Left colon (tissue), 2 donors: ENCODE results near the gene POLN. TPM values are rescaled to one million over a fixed set of nuclear protein-coding genes. Genes with fewer than 3 reads are reported as not detected.

ENCODE experiments used
- ATAC-seq: fragments of 200-7000 bp; cut with Tn5 transposase; one replicate; pipeline ENCODE4 v1.9.1; 2020; ENCODE audit warnings: mild to moderate bottlenecking, moderate library complexity
- DNase-seq, 2 donors: peaks; one replicate each; pipeline ENCODE4 v3.0.0-alpha.2; 2020
- intact Hi-C, 2 donors: fragments of 100-400 bp; cut with DNase I in 1 of 2; cut with micrococcal nuclease in 1 of 2; formaldehyde crosslinking; loops; one replicate each; pipeline versions ENCODE4 v1.11.2 to v1.14.0; 2022; cut with DNase I, micrococcal nuclease
- total RNA-seq, 2 donors: library from RNA; stranded (reverse); fragmentation: NEBNext Ultra II Directional; extraction: Animal tissue kit (Norgen Biotek cat#: 25700); gene quantifications; one replicate each; pipeline ENCODE4 v1.2.1, GENCODE V29; 2021
- donor health status: DM: no; HTN: no; CAD: no.
- donor health status: DM: yes; HTN: yes; CAD: no.

The POLN gene
- total RNA-seq, 2 donors from 2014 or later: 1.3 to 3.1 TPM

DNA sequence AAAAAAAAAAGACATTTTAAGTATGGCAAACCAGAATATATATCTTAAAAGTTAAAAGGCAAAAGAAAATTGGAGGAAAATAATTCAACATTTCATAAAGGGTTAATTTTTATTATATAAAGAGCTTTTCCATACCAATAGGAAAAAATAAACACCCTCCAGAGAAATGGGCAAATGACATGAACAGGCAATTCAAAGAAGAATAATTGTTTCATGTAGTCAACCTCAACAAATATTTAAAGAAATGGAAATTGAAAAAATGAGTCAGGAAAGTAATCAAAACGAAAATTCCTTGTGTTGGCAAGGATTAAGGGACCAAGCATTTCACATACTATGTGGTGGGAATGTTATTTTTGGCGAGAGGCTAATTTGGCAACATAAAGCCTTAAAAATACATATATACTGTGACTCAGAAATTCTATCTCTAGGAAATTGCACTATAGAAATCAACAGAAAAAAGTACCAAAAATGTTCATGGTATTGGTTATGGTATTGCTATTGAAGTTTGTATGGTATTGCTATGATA, 87.6 kb downstream of the POLN start:
- ATAC-seq (no peak), DNase-seq (no peak)
- intact Hi-C loops: no loop called here

DNA sequence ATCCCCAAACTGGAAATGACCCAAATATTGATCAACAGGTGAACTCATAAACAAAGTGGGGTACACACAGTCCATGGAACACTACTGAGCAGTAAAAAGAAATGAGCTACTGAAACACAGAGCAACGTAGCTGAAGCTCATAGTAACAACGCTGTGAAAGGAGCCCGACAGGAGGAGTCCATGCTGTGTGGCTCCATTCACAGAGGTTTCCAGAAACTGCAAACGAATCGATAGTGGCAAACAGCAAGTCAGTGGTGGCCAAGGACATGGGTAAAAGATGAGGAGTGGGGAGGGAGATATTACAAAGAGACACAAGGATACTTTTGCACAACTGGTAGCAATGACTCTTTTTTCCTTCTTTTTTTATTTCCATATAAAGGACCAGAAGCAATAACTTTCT, 90.4 kb downstream of the POLN start:
- intact Hi-C loops: no loop called here
- no peak for ATAC-seq

DNA sequence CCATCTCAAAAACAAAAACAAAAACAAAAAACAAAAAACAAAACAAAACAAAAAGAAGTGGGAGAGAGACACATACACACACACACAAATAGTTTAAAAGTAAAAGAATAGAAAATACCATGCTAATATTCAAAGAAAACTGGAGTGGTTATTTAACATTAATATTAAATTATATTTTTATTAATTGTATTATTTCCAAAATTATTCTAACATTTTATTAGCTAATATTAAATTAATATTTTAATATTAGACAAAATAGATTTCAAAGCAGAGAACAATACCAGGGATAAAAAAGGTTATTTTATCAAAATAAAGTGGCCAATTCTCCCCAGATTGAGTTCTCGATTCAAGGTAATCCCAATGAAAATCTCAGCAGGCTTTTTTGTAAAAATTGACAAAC, 91.8 kb downstream of the POLN start:
- DNase-seq (no peak), ATAC-seq (no peak)
- intact Hi-C loops: no loop called here

More for the DNA sequence above, 90.4 kb downstream of the POLN start:
- DNase-seq: no peak

DNA sequence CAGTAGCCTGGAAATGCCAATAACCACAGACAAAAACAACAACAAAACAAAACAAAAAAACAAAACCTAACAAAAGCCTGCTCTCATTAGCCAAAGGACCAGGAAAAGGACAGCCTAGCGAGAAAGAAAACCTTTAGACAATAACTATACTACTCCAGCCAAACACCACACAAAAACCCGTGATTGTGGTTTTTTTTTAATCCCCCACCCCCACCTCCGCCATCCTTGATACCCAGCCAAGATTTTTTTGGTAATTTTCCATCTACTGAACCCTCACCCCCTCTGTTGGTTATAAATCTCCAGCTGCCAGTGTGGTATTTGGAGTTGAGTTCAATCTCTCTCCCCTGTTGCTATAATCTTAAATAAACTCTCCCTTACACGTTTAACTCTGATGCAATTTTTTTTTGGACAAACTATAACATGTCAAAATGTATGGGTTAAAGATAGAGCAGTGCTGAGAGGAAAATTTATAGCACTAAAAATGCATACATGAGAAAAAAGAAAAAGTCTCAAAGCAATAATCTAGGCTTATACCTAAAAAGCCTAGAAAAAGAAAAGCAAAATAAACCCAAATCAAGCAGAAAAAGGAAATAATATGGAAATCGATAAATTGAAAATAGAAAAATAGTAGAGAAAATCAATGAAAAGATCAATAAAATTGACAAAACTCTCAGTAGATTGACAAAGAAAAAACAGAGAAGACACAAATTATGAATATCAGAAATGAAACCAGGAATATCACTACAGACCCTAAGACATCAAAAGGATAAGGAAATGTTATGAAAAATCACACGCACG, 99.1 kb downstream of the POLN start:
- intact Hi-C loops: no loop called here
- ATAC-seq (no peak), DNase-seq (no peak)

DNA sequence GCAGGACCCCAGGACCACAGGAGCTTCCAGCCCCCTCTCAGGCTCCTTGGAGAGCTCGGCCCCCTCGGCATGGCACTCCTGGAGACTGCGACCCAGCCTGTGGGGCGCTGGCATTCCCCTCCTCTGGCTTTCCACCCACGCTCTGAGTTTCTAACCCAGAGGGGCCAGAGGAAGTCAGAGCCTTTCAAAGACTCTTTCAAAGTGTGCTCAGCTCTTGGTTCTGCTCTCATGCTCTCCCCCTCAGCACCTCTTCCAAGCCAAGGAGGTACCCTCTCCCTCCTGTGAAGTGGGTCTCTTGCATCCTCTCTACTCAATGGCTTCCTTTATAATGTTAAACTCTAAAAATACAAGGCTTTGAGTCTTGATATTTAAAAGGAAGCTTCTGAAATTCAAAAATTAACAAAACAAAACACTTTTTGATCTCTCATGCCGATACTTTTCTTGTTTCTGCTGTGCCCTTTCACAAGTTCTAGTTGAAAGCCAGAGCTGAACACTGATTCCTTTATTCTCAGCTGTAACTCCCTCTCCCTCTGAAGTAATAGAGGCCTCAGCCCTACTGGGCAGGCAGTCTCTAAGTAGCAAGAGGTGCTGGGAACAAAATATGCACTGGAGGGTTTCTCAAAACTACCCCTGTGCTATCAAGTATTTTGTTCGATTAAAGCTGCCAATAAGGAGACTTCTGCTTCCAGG, 100.0 kb downstream of the POLN start:
- intact Hi-C loops: no loop called here
- DNase-seq: no peak
- ATAC-seq: no peak

DNA sequence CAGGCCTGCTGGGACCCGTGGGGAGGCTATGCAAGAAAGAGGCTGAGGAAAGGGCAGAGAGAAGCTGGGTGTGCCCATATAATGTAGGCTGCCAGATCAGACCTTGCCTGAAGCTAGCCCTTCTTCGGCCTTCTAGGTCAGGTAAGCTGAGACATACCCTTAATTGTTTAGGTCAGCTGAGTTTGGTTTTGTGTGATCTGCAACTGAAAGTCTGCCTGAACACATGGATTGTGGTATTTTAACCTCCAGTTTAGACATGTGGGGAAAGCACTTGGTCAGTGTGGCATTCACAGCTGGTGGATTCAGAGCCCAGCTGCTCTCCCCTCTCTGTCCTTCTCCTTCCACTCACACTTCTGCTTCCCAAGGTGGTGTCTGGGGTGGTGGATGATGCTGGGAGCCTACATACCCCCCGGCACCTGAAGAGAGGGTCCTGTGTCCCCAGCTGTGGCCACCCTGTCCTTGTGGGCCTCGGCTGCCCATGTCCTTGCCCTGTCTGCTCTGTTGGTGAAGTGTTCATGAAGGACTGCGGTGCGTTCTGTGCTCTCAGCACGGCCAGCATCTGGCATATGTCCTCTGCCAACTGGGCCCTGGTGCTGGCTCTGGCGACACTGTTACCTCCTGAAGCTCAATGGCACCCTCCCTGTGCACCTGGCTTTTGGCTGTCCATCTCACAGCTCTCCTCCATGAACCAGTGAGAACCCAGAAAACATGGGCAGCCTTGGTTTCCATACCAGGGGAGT, 100.7 kb downstream of the POLN start:
- ATAC-seq (no peak), DNase-seq (no peak)
- intact Hi-C loops: no loop called here

DNA sequence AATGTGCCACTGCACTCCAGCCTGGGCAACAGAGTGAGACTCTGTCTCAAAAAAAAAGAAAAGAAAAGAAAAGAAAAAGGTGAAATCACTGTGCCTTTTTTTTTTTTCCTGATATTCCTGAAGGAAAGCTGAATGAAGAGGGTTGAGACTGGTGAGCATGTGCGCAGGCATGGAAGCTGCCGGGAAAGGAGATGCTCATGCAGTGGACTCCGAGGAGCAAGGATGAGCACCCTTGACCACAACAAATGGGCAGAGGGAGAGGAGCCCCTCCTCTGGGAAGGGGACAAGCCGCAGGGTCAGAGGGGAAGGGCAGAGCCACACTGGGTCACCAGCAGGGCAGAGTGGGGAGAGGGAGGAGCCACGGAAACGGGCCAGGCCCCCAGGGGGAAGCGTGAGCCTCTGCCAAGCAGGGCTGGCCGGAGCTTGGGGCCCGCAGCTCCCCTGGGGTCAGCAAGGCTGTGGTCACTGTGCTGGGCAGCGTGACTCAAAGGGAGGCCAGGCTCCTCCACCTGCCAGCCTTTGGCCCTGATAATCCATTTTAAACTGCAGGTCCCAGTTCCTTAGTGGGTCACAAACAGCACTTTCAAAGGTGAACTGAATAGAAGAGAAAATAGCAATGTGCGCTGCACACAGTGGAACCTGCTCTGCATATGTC, 102.9 kb downstream of the POLN start:
- DNase-seq (no peak), ATAC-seq (no peak)
- intact Hi-C loops: no loop called here

DNA sequence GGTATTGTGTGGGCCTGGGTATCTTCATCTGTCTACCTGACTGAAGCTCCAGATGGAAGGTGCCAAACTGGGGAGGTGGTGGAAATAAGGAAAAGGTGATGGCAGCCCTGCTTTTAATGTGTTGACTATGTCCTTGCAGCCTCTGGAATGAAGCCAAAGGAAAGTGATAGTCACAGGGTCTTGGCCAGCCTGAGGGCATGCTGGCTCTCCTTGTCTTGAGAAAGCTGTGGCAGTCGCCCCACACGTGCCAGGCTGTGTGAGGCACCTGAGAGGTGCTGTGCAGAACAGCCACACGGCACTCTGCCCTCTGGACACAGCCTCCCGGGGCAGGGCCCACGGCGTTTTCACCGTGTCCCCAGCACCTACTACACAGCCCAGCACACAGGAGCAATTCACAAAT, 105.2 kb downstream of the POLN start:
- intact Hi-C loops: no loop called here
- ATAC-seq: peak; percentile 33
- no peak for DNase-seq

DNA sequence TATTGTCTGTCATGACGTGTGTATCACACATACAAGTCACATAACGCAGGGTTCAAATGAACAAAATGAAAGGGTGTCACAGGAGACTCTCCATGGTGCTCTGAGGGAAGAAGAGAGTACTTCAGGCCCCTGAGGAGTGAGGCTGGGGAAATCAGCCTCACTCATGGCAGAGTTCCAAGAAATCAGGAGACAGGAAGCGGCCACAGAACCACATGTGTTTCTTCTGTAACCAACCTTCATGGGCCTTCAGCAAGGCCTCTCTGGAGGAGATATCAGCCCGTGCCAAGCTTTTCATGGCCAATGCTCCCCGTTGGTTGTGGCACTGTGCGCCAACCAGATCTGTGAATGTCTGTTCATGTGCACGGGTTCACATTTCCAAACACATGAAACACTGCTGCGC, 106.8 kb downstream of the POLN start:
- intact Hi-C loops: no loop called here
- ATAC-seq (no peak), DNase-seq (no peak)

DNA sequence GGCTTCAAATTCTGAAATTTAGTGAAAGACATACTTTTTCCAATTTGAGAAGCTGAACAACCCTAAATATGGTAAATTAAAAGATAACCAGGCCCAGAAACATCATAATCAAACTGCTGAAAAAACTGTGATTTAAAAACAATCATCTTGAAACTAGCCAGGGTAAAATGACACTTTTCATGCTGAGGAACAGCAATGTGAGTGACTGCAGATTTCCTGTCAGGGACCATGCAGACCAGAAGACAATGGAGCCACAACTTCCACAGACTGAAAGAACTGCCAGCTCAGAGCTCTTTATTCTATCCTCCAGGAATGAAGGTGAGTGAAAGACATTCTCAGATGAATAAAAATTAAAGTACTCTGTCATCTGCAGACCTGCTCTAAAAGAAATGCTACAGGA, 109.5 kb downstream of the POLN start:
- no peak for ATAC-seq
- no peak for DNase-seq
- intact Hi-C loops: no loop called here

DNA sequence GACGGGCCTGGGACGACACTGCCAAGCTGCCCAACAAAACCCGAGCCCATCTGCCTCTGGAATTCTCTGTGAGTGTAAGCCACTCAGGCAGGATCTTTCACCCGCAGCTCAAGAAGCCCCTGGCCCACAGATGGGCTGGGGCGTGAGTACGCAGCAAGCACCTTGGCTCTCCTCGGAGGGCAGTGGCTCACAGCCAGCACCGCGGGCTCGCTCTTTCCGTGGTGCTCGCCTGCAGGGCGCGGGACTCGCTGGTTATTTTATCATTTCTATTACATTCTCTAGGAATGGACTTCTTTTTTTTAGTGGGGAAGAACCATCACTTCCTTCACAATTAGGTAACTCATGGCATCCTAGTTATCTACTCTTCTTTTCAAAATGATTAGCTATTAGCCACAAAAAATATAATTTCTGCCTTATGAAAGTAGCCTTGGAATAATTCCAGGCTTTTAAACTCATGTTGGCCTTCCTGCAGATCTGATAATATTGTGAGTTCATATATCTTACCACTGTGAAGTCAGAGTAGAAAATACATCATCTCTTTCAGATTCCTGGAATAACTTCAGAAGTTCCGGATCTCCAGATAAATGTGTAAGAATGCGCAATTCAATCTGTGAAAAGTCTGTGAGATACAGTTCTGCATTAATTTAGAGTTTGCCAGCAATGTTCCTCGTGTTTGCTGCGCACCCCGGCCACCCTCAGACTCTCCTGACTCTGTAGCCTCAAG, 114.2 kb downstream of the POLN start:
- intact Hi-C loops: no loop called here
- ATAC-seq: no peak

DNA sequence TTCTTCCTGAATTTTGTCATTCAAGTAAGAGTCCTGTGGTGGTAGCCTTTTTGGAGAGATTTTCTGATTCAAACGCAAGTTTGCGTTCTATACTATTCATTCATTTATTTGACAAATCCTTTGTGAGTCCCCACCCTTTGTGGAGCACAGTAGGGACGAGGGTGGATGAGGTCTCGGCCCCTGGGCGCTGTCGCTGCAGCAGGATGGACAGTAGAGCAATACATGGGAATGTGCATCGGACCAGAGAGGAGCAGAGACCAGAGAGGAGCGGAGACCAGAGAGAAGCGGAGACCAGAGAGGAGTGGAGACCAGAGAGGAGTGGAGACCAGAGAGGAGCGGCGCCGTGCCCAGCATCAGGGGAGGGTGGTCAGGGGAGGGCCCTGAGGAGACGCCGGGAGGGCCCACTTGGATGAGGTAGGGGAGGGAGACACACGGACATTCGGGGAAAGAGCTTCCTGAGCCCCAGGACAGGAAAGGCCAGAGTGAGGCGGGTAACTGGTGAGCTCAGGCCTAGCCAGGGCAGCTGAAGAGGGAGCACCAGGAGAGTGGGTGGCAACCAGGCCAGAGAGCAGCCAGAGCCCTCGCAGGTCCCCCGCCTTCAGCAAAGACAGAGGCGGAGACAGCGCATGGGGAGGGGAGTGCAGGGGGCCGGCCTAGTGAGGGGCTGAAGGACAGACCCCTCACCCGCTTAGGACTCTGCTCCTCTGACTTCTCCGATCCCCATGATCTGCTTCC, 115.4 kb downstream of the POLN start:
- intact Hi-C loops: no loop called here
- no peak for DNase-seq
- ATAC-seq: no peak

More for the DNA sequence above, 114.2 kb downstream of the POLN start:
- no peak for DNase-seq

DNA sequence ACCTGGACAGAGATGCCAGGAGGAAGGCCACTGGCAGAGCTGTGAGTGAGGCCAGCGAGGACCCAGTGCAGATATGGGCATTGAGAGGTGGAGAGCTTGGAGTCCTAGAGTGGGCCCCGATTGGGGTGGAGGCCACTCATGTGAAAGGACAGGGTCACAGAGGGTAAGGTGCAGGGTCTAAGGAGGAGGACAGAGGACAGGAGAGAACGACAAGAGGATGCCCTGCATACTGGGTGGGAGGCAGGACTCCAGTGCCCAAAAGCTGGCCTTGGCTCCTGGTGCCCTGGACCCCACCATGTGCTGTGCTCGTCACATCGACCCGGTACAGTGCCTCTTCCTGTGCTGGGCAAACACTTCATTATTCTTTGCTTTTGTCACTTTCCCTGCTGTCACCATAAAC, 116.1 kb downstream of the POLN start:
- DNase-seq: no peak
- no peak for ATAC-seq
- intact Hi-C loops: no loop called here

DNA sequence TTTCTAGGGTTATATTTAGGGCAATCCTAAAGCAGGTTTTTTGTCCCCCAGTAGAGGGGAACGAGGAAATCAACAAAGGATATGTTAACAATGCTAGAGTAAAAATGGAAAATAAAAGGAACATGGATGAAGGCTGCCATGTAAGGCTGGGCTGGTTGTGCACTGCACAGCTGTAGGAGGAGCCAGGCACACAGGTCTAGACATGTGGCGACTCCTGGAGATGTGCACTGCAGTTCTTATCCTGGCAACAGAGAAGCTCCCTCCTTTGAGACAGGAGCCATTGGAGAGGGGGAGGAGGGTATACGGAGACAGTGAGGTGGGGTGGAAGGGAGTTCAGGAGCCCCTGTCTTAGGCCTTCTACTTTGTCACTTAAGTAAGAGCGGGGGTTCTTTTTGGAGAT, 116.9 kb downstream of the POLN start:
- intact Hi-C loops: no loop called here
- ATAC-seq: no peak
- DNase-seq: no peak

DNA sequence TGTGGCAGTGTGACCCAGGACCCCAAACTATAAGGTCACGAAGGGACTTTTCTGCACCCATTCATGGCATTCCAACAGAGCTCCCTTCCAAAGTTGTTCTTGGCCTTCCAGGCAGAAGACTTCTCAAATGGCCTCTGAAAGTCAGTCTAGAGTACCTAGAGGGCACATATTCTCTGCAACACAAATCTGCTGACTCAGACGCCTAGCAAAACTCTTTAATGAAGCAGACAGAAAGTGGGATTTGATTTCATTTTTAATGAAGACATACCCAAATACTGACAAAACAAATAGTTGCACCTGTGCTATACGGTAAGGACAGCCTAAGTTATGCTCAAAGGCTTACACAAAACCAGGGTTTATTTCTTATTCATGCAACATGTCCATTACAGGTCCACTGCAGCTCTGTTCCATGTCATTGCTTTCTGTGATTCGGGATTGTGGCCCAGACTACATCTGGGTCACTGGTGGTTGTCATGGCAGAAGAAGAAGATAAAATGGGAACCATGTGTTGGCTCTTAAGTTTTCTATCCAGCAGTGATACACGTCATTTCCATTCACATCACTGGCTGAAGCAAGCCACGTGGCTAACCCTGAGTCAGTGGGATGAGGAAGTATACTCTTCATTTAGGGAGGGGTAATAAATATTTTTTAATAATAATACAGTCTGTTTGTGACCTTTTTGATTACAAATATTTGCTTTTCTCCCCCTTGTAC, 125.1 kb downstream of the POLN start:
- no peak for ATAC-seq
- DNase-seq: no peak

DNA sequence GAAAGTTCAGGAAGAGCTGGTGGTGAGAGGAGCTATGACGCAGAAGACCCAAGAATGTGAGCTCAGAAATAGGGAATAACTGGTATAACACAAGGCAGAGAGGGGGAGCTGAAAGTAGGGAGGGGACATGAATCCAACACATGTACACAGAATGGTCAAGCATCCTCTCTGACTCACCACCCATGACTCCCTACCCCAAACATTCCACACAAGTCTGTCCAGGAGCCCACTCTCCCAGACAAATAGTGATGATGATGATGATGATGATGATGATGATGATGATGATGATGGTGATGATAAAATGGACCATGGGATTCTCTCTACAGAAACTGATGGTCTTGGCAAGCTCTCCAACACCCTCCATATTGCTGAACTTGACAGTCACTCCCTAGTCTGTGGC, 136.4 kb downstream of the POLN start:
- intact Hi-C loops: no loop called here
- DNase-seq (no peak), ATAC-seq (no peak)

More for the DNA sequence above, 125.1 kb downstream of the POLN start:
- intact Hi-C loops: no loop called here

DNA sequence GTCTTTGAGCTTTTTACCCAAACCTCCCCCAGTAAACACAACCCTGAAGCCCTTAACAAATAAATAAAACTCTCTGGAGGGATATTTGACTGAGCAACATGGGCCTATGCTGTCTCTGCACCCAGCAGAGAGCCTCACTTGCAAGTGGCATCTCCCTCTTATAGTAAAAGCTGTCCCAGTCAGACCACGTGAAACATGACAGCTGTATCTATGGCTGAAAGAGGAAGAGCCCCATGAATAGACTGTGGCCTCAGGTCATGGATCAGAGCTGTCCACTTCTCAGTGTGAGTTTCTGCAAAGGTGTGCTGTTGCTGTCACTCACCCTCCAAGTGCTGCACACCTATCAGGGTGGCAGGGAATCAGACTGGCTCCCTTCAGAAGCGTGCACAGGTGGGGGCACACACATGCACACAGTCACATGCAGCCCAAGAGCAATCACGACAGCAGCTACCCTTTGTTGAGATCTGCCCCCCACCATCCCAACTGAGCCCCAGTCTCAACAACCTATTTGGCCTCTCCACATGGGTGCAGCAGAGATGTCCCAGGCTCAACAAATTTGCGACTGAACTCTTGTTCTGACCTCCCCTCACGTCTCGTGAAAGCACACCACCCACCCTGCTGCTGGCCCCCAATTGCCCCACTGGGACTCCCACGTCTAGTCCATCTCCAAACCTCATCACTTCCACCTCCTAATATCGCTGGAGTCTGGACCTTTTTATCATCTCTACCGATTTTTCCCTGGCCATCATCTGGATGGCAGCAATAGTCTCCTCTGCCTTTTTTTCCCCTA, 137.2 kb downstream of the POLN start:
- DNase-seq: no peak
- no peak for ATAC-seq
- intact Hi-C loops: no loop called here
